Lower lobe of right lung (tissue), 2 donors: ENCODE measurements around the gene DCC. TPM values are rescaled to one million over a fixed set of nuclear protein-coding genes. Genes with fewer than 3 reads are reported as not detected.

Experiments used
- ATAC-seq, 2 donors: fragments of 200-7000 bp; cut with Tn5 transposase; one replicate each; pipeline ENCODE4 v1.9.1; 2020 to 2022; ENCODE audit warnings: mild to moderate bottlenecking in 2 of 2, moderate library complexity in 2 of 2
- DNase-seq: peaks from one replicate; pipeline ENCODE4 v3.0.0-alpha.2; 2020
- H3K27ac ChIP-seq: fragments of 200-600 bp; one replicate; pipeline ENCODE4 v1.8.0; 2022
- H3K27me3 ChIP-seq: fragments of 200-600 bp; one replicate; pipeline ENCODE4 v1.8.0; 2022; ENCODE audit warnings: low read depth
- H3K36me3 ChIP-seq: fragments of 200-600 bp; one replicate; pipeline ENCODE4 v1.8.0; 2022; ENCODE audit warnings: mild to moderate bottlenecking
- H3K4me1 ChIP-seq: fragments of 200-600 bp; one replicate; pipeline ENCODE4 v1.8.0; 2022
- H3K4me3 ChIP-seq: fragments of 200-600 bp; one replicate; pipeline ENCODE4 v1.8.0; 2022; ENCODE audit warnings: mild to moderate bottlenecking
- H3K9me3 ChIP-seq: fragments of 200-600 bp; one replicate; pipeline ENCODE4 v1.8.0; 2022
- intact Hi-C: fragments of 100-400 bp; cut with DNase I; formaldehyde crosslinking; loops from one replicate; pipeline ENCODE4 v1.11.0; 2022
- total RNA-seq: library from RNA; stranded (reverse); fragmentation: NEBNext Ultra II Directional; extraction: Animal tissue kit (Norgen Biotek cat#: 25700); gene quantifications from one replicate; pipeline ENCODE4 v1.2.1, GENCODE V29; 2021
- TF ChIP-seq, protein P1 (sequence below): fragments of 200-600 bp; IDR thresholded peaks from one replicate; pipeline ENCODE4 v1.8.0; 2022; ENCODE audit warnings: antibody characterized with exemption, mild to moderate bottlenecking
- donor health status: DM: no; HTN: yes; CAD: no; lungs with severe emphysema.

DCC gene
- total RNA-seq, 1 donor from 2014 or later, result 4.5 TPM

GRCh38 chr18:53056064-53056463, 716.1 kb downstream of the DCC start:
- no peaks in the 10 kb centered on the region for H3K36me3 ChIP-seq
- H3K4me1 ChIP-seq, result no peaks in the 10 kb centered on the region
- no peaks in the 10 kb centered on the region for H3K27me3 ChIP-seq
- ATAC-seq (no peak), DNase-seq (no peak)
- TF ChIP-seq, protein P1, sequence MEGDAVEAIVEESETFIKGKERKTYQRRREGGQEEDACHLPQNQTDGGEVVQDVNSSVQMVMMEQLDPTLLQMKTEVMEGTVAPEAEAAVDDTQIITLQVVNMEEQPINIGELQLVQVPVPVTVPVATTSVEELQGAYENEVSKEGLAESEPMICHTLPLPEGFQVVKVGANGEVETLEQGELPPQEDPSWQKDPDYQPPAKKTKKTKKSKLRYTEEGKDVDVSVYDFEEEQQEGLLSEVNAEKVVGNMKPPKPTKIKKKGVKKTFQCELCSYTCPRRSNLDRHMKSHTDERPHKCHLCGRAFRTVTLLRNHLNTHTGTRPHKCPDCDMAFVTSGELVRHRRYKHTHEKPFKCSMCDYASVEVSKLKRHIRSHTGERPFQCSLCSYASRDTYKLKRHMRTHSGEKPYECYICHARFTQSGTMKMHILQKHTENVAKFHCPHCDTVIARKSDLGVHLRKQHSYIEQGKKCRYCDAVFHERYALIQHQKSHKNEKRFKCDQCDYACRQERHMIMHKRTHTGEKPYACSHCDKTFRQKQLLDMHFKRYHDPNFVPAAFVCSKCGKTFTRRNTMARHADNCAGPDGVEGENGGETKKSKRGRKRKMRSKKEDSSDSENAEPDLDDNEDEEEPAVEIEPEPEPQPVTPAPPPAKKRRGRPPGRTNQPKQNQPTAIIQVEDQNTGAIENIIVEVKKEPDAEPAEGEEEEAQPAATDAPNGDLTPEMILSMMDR, result no peak
- H3K9me3 ChIP-seq, result no peaks in the 10 kb centered on the region
- H3K27ac ChIP-seq, result no peak overlapping the region
- intact Hi-C loops, result no loop called here
- H3K4me3 ChIP-seq, result no peak overlapping the region

- Histone ChIP-seq H3K36me3 (no peaks in the 10 kb centered on the region), H3K4me1 (no peaks in the 10 kb centered on the region), H3K27ac (no peak overlapping the region), H3K27me3 (no peaks in the 10 kb centered on the region), H3K9me3 (no peaks in the 10 kb centered on the region), H3K4me3 (no peak overlapping the region)
- DNase-seq, result no peak
- intact Hi-C loops, result no loop called here
- TF ChIP-seq, protein P1, result no peak
- no peak for ATAC-seq
Observed at GRCh38 chr18:53070788-53071187, 730.8 kb downstream of the DCC start.

DNA sequence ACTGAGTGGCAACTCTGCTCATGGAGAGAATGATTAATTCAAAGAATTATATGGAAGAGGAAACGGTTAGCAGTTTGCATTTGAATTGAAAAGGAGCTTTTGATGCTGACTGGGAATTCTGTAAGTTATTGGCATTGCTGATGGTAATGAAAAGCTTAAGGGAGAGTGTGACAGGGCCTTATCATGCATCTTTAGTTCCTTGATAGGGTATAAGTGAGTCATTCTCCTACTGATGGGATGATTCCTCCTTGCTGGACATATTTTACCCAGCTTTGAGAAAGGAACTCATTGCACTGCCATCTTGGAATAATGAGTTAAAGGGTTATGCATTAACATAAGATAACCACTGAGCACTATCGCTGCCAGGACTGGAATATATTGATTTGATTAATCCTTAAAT, 740.7 kb downstream of the DCC start:
- Histone ChIP-seq H3K36me3 (no peaks in the 10 kb centered on the region), H3K4me3 (no peak overlapping the region), H3K4me1 (no peaks in the 10 kb centered on the region), H3K9me3 (no peaks in the 10 kb centered on the region), H3K27ac (no peak overlapping the region), H3K27me3 (no peaks in the 10 kb centered on the region)
- intact Hi-C loops, result no loop called here
- TF ChIP-seq, protein P1, result no peak
- no peak for ATAC-seq
- DNase-seq, result no peak

DNA sequence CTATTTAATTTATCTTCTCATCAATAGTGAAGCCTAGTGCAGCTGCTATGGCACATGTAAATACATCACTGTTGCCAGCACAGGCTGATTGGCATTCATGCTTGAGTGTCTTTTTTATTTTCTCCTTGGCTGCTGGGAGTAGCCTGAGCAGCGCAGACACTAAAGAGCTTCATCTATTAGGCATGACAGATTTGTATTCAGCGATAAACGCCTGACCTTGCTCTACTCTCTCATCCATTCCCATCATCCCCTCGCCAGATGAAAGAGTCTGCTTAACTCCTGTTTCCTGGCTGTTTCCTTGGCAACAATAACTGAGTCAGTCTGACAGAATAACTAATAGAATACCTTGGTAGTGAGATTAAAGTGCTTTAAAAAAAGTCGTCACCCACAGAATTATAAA, 753.6 kb downstream of the DCC start:
- H3K9me3 ChIP-seq, result no peaks in the 10 kb centered on the region
- TF ChIP-seq, protein P1, result no peak
- no peaks in the 10 kb centered on the region for H3K36me3 ChIP-seq
- DNase-seq, result no peak
- no peaks in the 10 kb centered on the region for H3K27me3 ChIP-seq
- intact Hi-C loops, result no loop called here
- H3K4me1 ChIP-seq, result no peaks in the 10 kb centered on the region
- no peak for ATAC-seq
- no peak overlapping the region for H3K4me3 ChIP-seq
- H3K27ac ChIP-seq, result no peak overlapping the region

- Histone ChIP-seq H3K4me3 (no peak overlapping the region), H3K27me3 (no peaks in the 10 kb centered on the region), H3K36me3 (no peaks in the 10 kb centered on the region), H3K9me3 (no peaks in the 10 kb centered on the region), H3K27ac (no peak overlapping the region), H3K4me1 (no peaks in the 10 kb centered on the region)
- TF ChIP-seq, protein P1, result no peak
- intact Hi-C loops, result no loop called here
- ATAC-seq, result no peak
- no peak for DNase-seq
Observed at GRCh38 chr18:53101536-53102105, 761.6 kb downstream of the DCC start.

DNA sequence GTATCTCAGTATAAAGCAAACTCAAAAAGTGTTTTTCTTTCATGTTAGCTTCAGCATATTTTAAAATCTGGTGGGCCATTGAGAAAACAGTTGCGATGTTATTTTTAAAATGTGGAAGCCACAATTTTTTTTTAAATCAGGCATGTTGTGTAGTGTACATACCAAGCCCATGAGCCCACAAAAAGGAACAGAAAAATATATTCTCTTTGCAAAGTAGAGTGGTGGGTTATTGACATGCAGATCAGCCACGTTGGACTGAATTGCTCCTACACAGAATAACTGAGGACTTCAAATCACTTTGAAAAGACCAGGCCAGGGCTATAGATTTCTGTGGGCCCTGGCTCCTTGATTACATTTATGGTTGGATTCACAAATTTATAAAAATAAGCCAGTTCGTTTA, 774.4 kb downstream of the DCC start:
- intact Hi-C loops, result no loop called here
- H3K4me3 ChIP-seq, result no peak overlapping the region
- H3K36me3 ChIP-seq, result no peaks in the 10 kb centered on the region
- no peaks in the 10 kb centered on the region for H3K27me3 ChIP-seq
- TF ChIP-seq, protein P1, result no peak
- DNase-seq (no peak), ATAC-seq (no peak)
- H3K9me3 ChIP-seq, result no peaks in the 10 kb centered on the region
- H3K27ac ChIP-seq, result no peak overlapping the region
- H3K4me1 ChIP-seq, result no peaks in the 10 kb centered on the region
